H1 (cell line): ENCODE measurements around the gene TRAPPC2L. TPM values are rescaled to one million over a fixed set of nuclear protein-coding genes. Genes with fewer than 3 reads are reported as not detected.

Experiments used
- CTCF ChIA-PET: fragments of 300-600 bp; sonication (Branson Sonifier 250); formaldehyde crosslinking; loops from one replicate; lab custom pipeline; 2021; ENCODE audit not compliant: partially characterized antibody; lab: Charles Lee
- POLR2A ChIA-PET: fragments of 300-600 bp; sonication (Branson Sonifier 250); formaldehyde crosslinking; loops from one replicate; lab custom pipeline; 2021; ENCODE audit warnings: inconsistent platforms; ENCODE audit not compliant: partially characterized antibody; lab: Charles Lee
- DNase-seq, 2 experiments: peaks; one replicate each; pipeline versions ENCODE4 v3.0.0 to v3.0.0-alpha.2; 2010 to 2022; ENCODE audit warnings: low spot score in 2 of 2, low read depth in 1 of 2, mixed read lengths in 1 of 2
- FAIRE-seq: peaks from 2 replicates; lab custom pipeline; 2011; peaks lifted over from hg19 to GRCh38; lab: Jason Lieb, UNC
- H2AFZ ChIP-seq: 2 replicates; pipeline ENCODE4 v1.8.1; 2012; ENCODE audit warnings: low read length, inconsistent platforms
- H2AK5ac ChIP-seq: 2 replicates; pipeline ENCODE4 v1.6.1; 2013; ENCODE audit warnings: low read depth, low read length
- H2BK120ac ChIP-seq: replicated peaks from 2 replicates; pipeline ENCODE3; 2013; ENCODE audit warnings: low read depth, low read length, inconsistent platforms
- H2BK12ac ChIP-seq: 2 replicates; pipeline ENCODE4 v1.6.1; 2013; ENCODE audit warnings: low read depth, low read length
- H2BK15ac ChIP-seq: 2 replicates; pipeline ENCODE4 v1.6.1; 2013; ENCODE audit warnings: low read length
- H2BK20ac ChIP-seq: 2 replicates; pipeline ENCODE4 v1.6.1; 2013; ENCODE audit warnings: low read length
- H2BK5ac ChIP-seq: 2 replicates; pipeline ENCODE4 v1.6.1; 2013; ENCODE audit warnings: low read depth, low read length
- H3K14ac ChIP-seq: 2 replicates; pipeline ENCODE4 v1.6.1; 2013; ENCODE audit warnings: inconsistent platforms; ENCODE audit not compliant: insufficient read length
- H3K18ac ChIP-seq: 2 replicates; pipeline ENCODE4 v1.6.1; 2013; ENCODE audit warnings: low read length; ENCODE audit errors: extremely low read depth
- H3K23ac ChIP-seq: 2 replicates; pipeline ENCODE4 v1.6.1; 2013; ENCODE audit warnings: inconsistent platforms; ENCODE audit not compliant: insufficient read length
- H3K23me2 ChIP-seq: 2 replicates; pipeline ENCODE4 v1.6.1; 2013; ENCODE audit warnings: low read depth, low read length
- H3K27ac ChIP-seq: 2 replicates; pipeline ENCODE4 v1.6.1; 2011; ENCODE audit warnings: low read depth, low read length, inconsistent platforms
- H3K27me3 ChIP-seq, 4 experiments: replicated peaks in 1 of 4; 1 replicate in 1 of 4; 2 replicates in 3 of 4; pipeline versions ENCODE4 v1.6.1 to v1.8.1; 2011 to 2013; ENCODE audit warnings: low read length in 3 of 4, mild to moderate bottlenecking in 3 of 4, inconsistent platforms in 2 of 4, mixed read lengths in 2 of 4, moderate library complexity in 1 of 4; ENCODE audit not compliant: control insufficient read depth in 3 of 4, insufficient read depth in 3 of 4; ENCODE audit errors: extremely low read depth in 1 of 4
- H3K36me3 ChIP-seq, 4 experiments: 2 replicates each; pipeline versions ENCODE4 v1.6.1 to v1.8.1; 2011 to 2013; ENCODE audit warnings: mild to moderate bottlenecking in 4 of 4, low read length in 3 of 4, moderate library complexity in 2 of 4, control low read depth in 1 of 4, inconsistent platforms in 1 of 4; ENCODE audit not compliant: insufficient read depth in 4 of 4, control insufficient read depth in 2 of 4
- H3K4ac ChIP-seq: replicated peaks from 2 replicates; pipeline ENCODE3; 2013; ENCODE audit warnings: low read length, low read depth, mixed read lengths, inconsistent platforms; ENCODE audit not compliant: insufficient read length
- H3K4me1 ChIP-seq, 4 experiments: replicated peaks in 1 of 4; 1 replicate in 1 of 4; 2 replicates in 3 of 4; pipeline versions ENCODE4 v1.6.1 to v1.8.1; 2011 to 2013; ENCODE audit warnings: low read length in 3 of 4, inconsistent platforms in 2 of 4, mixed read lengths in 1 of 4; ENCODE audit not compliant: insufficient read depth in 4 of 4, control insufficient read depth in 3 of 4
- H3K4me2 ChIP-seq, 2 experiments: 2 replicates each; pipeline versions ENCODE4 v1.6.1 to v1.8.1; 2011 to 2013; ENCODE audit warnings: low read depth in 2 of 2, low read length in 2 of 2, control low read depth in 1 of 2, inconsistent platforms in 1 of 2, mild to moderate bottlenecking in 1 of 2; ENCODE audit not compliant: insufficient read depth in 1 of 2
- H3K4me3 ChIP-seq, 4 experiments: fragments of 200-600, 300-600 bp in 1 of 4; sonication (generic), shearing (Covaris generic), sonication (Bioruptor Twin) in 1 of 4; 2 replicates each; pipeline versions ENCODE4 v1.5.1 to v1.8.1; 2011 to 2016; ENCODE audit warnings: low read length in 4 of 4, low read depth in 3 of 4, control low read depth in 2 of 4, inconsistent platforms in 2 of 4, mild to moderate bottlenecking in 2 of 4, mixed read lengths in 1 of 4, moderate library complexity in 1 of 4; ENCODE audit not compliant: insufficient read depth in 2 of 4; ENCODE audit errors: extremely low read depth in 1 of 4
- H3K56ac ChIP-seq: replicated peaks from 2 replicates; pipeline ENCODE3; 2013; ENCODE audit warnings: low read depth, mild to moderate bottlenecking, mixed read lengths, low read length, inconsistent platforms; ENCODE audit not compliant: insufficient read length
- H3K79me1 ChIP-seq: 2 replicates; pipeline ENCODE4 v1.6.1; 2013; ENCODE audit warnings: low read depth, low read length, control low read depth
- H3K79me2 ChIP-seq, 2 experiments: 2 replicates each; pipeline versions ENCODE4 v1.6.1 to v1.8.1; 2012 to 2013; ENCODE audit warnings: low read length in 2 of 2, mild to moderate bottlenecking in 2 of 2, inconsistent platforms in 1 of 2; ENCODE audit not compliant: insufficient read depth in 2 of 2, control insufficient read depth in 1 of 2
- H3K9ac ChIP-seq, 4 experiments: replicated peaks in 1 of 4; 1 replicate in 1 of 4; 2 replicates in 3 of 4; pipeline versions ENCODE4 v1.6.1 to v1.8.1; 2011 to 2013; ENCODE audit warnings: low read depth in 3 of 4, low read length in 3 of 4, control low read depth in 2 of 4, mild to moderate bottlenecking in 2 of 4, moderate library complexity in 2 of 4, inconsistent platforms in 1 of 4; ENCODE audit errors: extremely low read depth in 1 of 4
- H3K9me3 ChIP-seq, 2 experiments: 2 replicates each; pipeline versions ENCODE4 v1.6.1 to v1.8.1; 2012 to 2013; ENCODE audit warnings: mild to moderate bottlenecking in 2 of 2, moderate library complexity in 2 of 2, control low read depth in 1 of 2, inconsistent platforms in 1 of 2, low read depth in 1 of 2, low read length in 1 of 2, mixed read lengths in 1 of 2; ENCODE audit not compliant: insufficient read depth in 2 of 2
- H4K20me1 ChIP-seq, 2 experiments: replicated peaks in 1 of 2; 2 replicates each; pipeline versions ENCODE3 to v1.8.1; 2011 to 2013; ENCODE audit warnings: inconsistent platforms in 2 of 2, low read length in 2 of 2, mild to moderate bottlenecking in 1 of 2; ENCODE audit not compliant: insufficient read depth in 2 of 2, control insufficient read depth in 1 of 2
- H4K5ac ChIP-seq: 2 replicates; pipeline ENCODE4 v1.6.1; 2013; ENCODE audit warnings: low read length, low read depth, mixed read lengths, inconsistent platforms; ENCODE audit not compliant: insufficient read length
- H4K8ac ChIP-seq: 2 replicates; pipeline ENCODE4 v1.8.0; 2013; ENCODE audit warnings: mild to moderate bottlenecking, moderate library complexity, low read length, inconsistent platforms; ENCODE audit not compliant: insufficient read depth; ENCODE audit errors: extremely low read depth
- H4K91ac ChIP-seq: replicated peaks from 2 replicates; pipeline ENCODE3; 2013; ENCODE audit warnings: low read length, mixed read lengths, inconsistent platforms; ENCODE audit not compliant: insufficient read length
- EGR1 ChIP-seq: IDR thresholded peaks from 2 replicates; pipeline ENCODE4 v1.6.1; 2011; ENCODE audit warnings: low read depth, low read length, borderline replicate concordance
- KDM5A ChIP-seq: fragments of 200-600 bp; IDR thresholded peaks from 2 replicates; pipeline ENCODE4 v1.7.1; 2012; ENCODE audit warnings: mild to moderate bottlenecking, low read length, inconsistent platforms, mixed read lengths
- WGBS, 2 experiments: shearing (Covaris generic) in 1 of 2; methylation state at CpG; one replicate each; pipeline versions ENCODE4 v1.1.6 to v1.1.7; 2013 to 2015; ENCODE audit warnings: low lambda C conversion rate in 2 of 2, mixed read lengths in 2 of 2, inconsistent platforms in 1 of 2, low coverage in 1 of 2, missing lambda C conversion rate in 1 of 2; ENCODE audit not compliant: insufficient replicate concordance in 2 of 2, insufficient coverage in 1 of 2, insufficient read length in 1 of 2; ENCODE audit errors: extremely low coverage in 1 of 2, missing lambda C conversion rate in 1 of 2; 5-methylcytosine and 5-hydroxymethylcytosine counted together
- polyA plus RNA-seq, 7 experiments: library from polyadenylated mRNA; depleted of rRNA in 3 of 7; stranded (reverse) in 5 of 7; unstranded in 2 of 7; fragments of >200 nt in 5 of 7; fragments of 200-250 nt in 2 of 7; gene quantifications; 1 replicate in 5 of 7; 2 replicates in 1 of 7; 4 replicates in 1 of 7; pipeline versions ENCODE4 v1.2.1 to v1.2.3, GENCODE V29; 2011 to 2013; ENCODE audit warnings: missing spikeins in 2 of 7, mixed read lengths in 2 of 7
- total RNA-seq: library from RNA; stranded (reverse); fragmentation: NEBNext Ultra II Directional; extraction: Animal tissue kit (Norgen Biotek cat#: 25700); gene quantifications from 2 replicates; pipeline ENCODE4 v1.2.1, GENCODE V29; 2021

The TRAPPC2L gene
- total and polyA plus RNA-seq, 2 of the 8 experiments (the other 6 are each of a cell fraction or from before 2014, with no cell fraction given): 98.7 to 133 TPM

GRCh38 chr16:88882358-88883030 is 25.6 kb downstream of the TRAPPC2L start:
- H3K36me3 ChIP-seq: no peaks in the 10 kb centered on the region
- H3K14ac ChIP-seq: no peak overlapping the region
- H2BK12ac ChIP-seq: peak overlapping the region; percentile 92; the same call in 1 of the 2 replicates
- no peak overlapping the region for H2BK5ac ChIP-seq
- no peak overlapping the region for H2BK20ac ChIP-seq
- no peak overlapping the region for H3K56ac ChIP-seq
- no peaks in the 10 kb centered on the region for H3K79me2 ChIP-seq
- no peaks in the 10 kb centered on the region for H3K9me3 ChIP-seq
- CTCF ChIA-PET: no interaction called here
- no peak overlapping the region for H3K9ac ChIP-seq
- no peak overlapping the region; the same call in 1 of the 2 replicates for H2BK15ac ChIP-seq
- peaks cover 0 to 7% (median 1%) of the 10 kb centered on the region in 4 experiments; a peak in 2 of 7 replicates for H3K27me3 ChIP-seq
- FAIRE-seq: no peak
- H3K27ac ChIP-seq: no peak overlapping the region
- no peak overlapping the region for H4K5ac ChIP-seq
- peaks cover 0 to 9% (median 4%) of the 10 kb centered on the region in 4 experiments; a peak in 4 of 7 replicates for H3K4me1 ChIP-seq
- H4K20me1 ChIP-seq: peaks cover 0 to 4% of the 10 kb centered on the region in 2 experiments
- no peak overlapping the region for H3K23ac ChIP-seq
- no peak overlapping the region for H3K18ac ChIP-seq
- peak overlapping the region; percentile 85 for H4K91ac ChIP-seq
- peak overlapping the region; percentile 8 for H4K8ac ChIP-seq
- POLR2A ChIA-PET: interaction anchor here (1.1 kb wide), 1 partner anchor 21 kb away, joined by 5 read pairs; no protein-coding TSS in a partner anchor
- no peak overlapping the region for H3K4me3 ChIP-seq
- WGBS, 2 experiments: 94% methylated on average over 24 of the region's 26 CpGs; no CpG with 5 or more reads in 1 of the 2 experiments
- H3K23me2 ChIP-seq: no peaks in the 10 kb centered on the region; the same call in 1 of the 2 replicates
- DNase-seq: no peak
- H3K79me1 ChIP-seq: no peaks in the 10 kb centered on the region; the same call in 1 of the 2 replicates
- TF ChIP-seq EGR1 (peak; percentile 68; the same call in 1 of the 2 replicates), KDM5A (no peak)
- TF ChIP-seq, all 59 proteins: peak for 1
- Histone ChIP-seq H2AFZ (no peak overlapping the region), H2AK5ac (peak overlapping the region; percentile 83; the same call in 1 of the 2 replicates), H2BK120ac (no peak overlapping the region), H3K4ac (no peak overlapping the region), H3K4me2 (no peak overlapping the region)
